PFSK-1 (cell line): ENCODE measurements around the gene NID1.

ENCODE experiments used
- FOXP2 ChIP-seq: optimal IDR thresholded peaks from 2 replicates; pipeline ENCODE3; 2011; ENCODE audit warnings: borderline replicate concordance, control low read depth, inconsistent platforms; ENCODE audit not compliant: insufficient read depth; ENCODE audit errors: extremely low read length, extremely low read depth
- POLR2AphosphoS5 ChIP-seq: IDR thresholded peaks from 2 replicates; pipeline ENCODE4 v1.6.1; 2012; ENCODE audit warnings: low read depth, mild to moderate bottlenecking, control low read depth, low read length, moderate library complexity
- REST ChIP-seq, 2 experiments: IDR thresholded peaks; 2 replicates each; pipeline versions ENCODE4 v1.6.1 to v1.8.0; 2011 to 2012; ENCODE audit warnings: low read depth in 2 of 2, low read length in 2 of 2, control low read depth in 1 of 2, inconsistent platforms in 1 of 2, mild to moderate bottlenecking in 1 of 2, moderate library complexity in 1 of 2; ENCODE audit not compliant: insufficient read depth in 1 of 2
- SIN3A ChIP-seq: IDR thresholded peaks from 2 replicates; pipeline ENCODE4 v1.6.1; 2012; ENCODE audit warnings: mild to moderate bottlenecking, low read length, moderate library complexity, borderline replicate concordance; ENCODE audit not compliant: insufficient read depth
- TAF1 ChIP-seq: IDR thresholded peaks from 2 replicates; pipeline ENCODE4 v1.6.1; 2012; ENCODE audit warnings: low read length, control low read depth, borderline replicate concordance; ENCODE audit not compliant: insufficient read depth

NID1 gene

GRCh38 chr1:236009857-236010256 lies 55.0 kb downstream of the NID1 start:
- TF ChIP-seq FOXP2: no peak
- TF ChIP-seq POLR2AphosphoS5: no peak
- TF ChIP-seq REST (IDR thresholded peaks at IDR 0.05; ENCODE audit: insufficient read depth in 1 of 2, low read depth in 2 of 2, low read length in 2 of 2): no peak
- no peak for TF ChIP-seq TAF1
- TF ChIP-seq SIN3A: no peak

GRCh38 chr1:236009191-236009590 lies 55.7 kb downstream of the NID1 start:
- TF ChIP-seq FOXP2 (no peak), TAF1 (no peak), REST (IDR thresholded peaks at IDR 0.05; ENCODE audit: insufficient read depth in 1 of 2, low read depth in 2 of 2, low read length in 2 of 2) (no peak), POLR2AphosphoS5 (no peak), SIN3A (no peak)

- TF ChIP-seq SIN3A (no peak), POLR2AphosphoS5 (no peak), REST (IDR thresholded peaks at IDR 0.05; ENCODE audit: insufficient read depth in 1 of 2, low read depth in 2 of 2, low read length in 2 of 2) (no peak), FOXP2 (no peak), TAF1 (no peak)
Observed at GRCh38 chr1:236007781-236008180, 57.1 kb downstream of the NID1 start.

- TF ChIP-seq POLR2AphosphoS5 (no peak), TAF1 (no peak)
Observed at GRCh38 chr1:236002572-236002971, 62.3 kb downstream of the NID1 start.

- TF ChIP-seq REST (IDR thresholded peaks at IDR 0.05; ENCODE audit: insufficient read depth in 1 of 2, low read depth in 2 of 2, low read length in 2 of 2) (no peak), FOXP2 (no peak), POLR2AphosphoS5 (no peak), SIN3A (no peak), TAF1 (no peak)
Observed at GRCh38 chr1:236002025-236002390, 62.9 kb downstream of the NID1 start.
